Measurements from ENCODE around the gene PLCB4.
A peak's percentile ranks its signal among the peaks of the same experiment; 100 is the strongest.

PLCB4 gene

GRCh38 chr20:9223296-9223695 is 154.4 kb downstream of the PLCB4 start:
- DNase-seq (ENCODE audit: low spot score) = no peak

GRCh38 chr20:9225879-9226278 is 157.0 kb downstream of the PLCB4 start:
- no peak for DNase-seq (ENCODE audit: low spot score)

GRCh38 chr20:9227896-9228615 is 159.2 kb downstream of the PLCB4 start:
- no peak for DNase-seq (ENCODE audit: low spot score)

DNA sequence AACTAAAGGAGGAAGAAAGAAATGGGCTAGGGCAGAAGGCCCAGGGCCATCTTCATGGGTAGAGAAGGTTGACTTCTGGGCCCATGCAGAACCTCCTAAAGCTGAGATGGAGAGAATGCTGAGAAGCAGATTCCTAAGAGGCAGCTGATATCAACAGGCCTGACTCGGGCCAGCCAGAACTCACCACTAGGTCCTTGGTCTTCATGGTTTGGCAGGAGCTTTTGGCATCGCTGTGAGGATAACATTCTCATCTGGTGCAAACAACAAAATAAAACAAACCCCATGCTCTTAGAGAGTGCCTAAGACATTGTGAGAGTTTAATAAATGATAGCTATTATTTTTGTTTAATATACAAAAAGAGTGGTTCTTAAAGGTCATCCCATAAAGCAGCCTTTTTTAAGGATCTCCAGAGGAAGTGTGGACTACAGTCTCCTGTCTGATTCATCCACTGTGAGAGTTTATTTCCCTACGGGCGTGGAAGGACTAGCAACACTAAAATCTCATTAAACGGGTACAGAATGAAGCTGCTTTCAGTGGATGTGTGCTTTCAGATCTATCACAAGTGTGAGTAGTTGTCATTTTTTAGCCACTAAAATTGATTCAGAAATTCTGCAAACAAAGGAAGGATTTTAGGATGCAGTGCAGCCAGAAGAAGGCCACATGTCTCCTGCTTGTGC is 160.0 kb downstream of the PLCB4 start:
- DNase-seq (ENCODE audit: low spot score) = no peak

- DNase-seq (ENCODE audit: low spot score) = no peak
Measured at GRCh38 chr20:9230406-9230805, 161.5 kb downstream of the PLCB4 start.

- no peak for DNase-seq (ENCODE audit: low spot score)
Measured at GRCh38 chr20:9233804-9234203, 164.9 kb downstream of the PLCB4 start.

- DNase-seq (ENCODE audit: low spot score) = no peak
Measured at GRCh38 chr20:9235518-9235917, 166.6 kb downstream of the PLCB4 start.

GRCh38 chr20:9236458-9236857 is 167.6 kb downstream of the PLCB4 start:
- DNase-seq (ENCODE audit: low spot score) = no peak

GRCh38 chr20:9241232-9241692 is 172.4 kb downstream of the PLCB4 start:
- peak; percentile 7 for DNase-seq (ENCODE audit: low spot score)

- DNase-seq (ENCODE audit: low spot score) = no peak
Measured at GRCh38 chr20:9241721-9242427, 173.0 kb downstream of the PLCB4 start.

GRCh38 chr20:9243986-9244385 is 175.1 kb downstream of the PLCB4 start:
- no peak for DNase-seq (ENCODE audit: low spot score)

DNA sequence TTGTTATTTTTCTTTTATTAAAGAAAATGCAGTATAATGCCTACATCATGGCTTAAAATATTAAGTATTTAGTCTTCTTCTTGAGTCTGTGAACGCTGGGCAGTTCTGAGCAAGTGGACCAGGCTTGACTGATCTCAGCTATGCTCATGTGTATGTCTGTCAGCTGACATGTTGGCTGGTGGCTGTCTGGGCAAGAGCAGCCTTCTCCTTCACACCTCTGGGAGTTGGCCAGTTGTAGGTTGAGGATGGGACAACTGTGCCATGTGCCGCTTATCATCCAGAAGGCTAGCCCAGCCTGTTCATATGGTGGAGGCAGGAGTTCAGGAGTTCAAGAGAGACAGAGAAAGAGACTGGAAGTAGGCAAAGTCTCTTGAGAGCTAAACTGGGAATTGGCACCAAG is 175.9 kb downstream of the PLCB4 start:
- DNase-seq (ENCODE audit: low spot score) = no peak

DNA sequence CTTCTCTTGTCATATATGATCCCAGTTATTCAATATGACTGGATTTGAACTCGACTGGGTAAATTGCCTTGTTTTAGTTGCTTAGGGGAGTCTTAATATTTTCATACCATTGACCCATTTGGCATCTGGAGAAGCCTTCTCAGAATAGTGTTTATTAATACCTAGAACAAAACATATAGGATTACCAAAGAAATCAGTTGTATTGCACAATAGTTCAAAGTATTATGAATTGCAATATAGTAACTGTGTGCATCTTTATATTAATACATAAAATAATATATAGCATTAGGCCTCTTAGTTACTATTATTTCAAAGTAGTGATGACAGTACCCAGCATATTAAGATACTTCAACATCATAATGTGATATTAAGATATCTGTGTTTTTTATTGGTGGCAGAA is 177.8 kb downstream of the PLCB4 start:
- no peak for DNase-seq (ENCODE audit: low spot score)

DNA sequence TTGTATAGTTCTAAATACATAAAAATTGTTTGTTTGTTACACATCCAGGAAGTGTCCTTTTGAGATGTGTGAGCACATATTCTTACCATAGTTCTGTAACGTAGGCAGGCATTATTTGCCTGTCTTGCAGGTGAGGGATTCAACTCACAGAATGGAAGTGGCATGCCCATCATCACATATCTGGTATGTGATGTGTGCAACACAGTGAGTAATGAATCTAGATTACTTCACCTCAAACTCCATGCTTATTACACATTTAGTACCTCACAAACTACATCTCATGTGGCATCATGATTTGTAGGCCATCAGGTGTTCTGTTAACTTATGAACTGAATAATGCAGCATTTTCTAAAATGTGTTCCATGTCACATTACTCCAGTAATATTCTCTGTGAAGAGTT is 181.6 kb downstream of the PLCB4 start:
- no peak for DNase-seq (ENCODE audit: low spot score)

DNA sequence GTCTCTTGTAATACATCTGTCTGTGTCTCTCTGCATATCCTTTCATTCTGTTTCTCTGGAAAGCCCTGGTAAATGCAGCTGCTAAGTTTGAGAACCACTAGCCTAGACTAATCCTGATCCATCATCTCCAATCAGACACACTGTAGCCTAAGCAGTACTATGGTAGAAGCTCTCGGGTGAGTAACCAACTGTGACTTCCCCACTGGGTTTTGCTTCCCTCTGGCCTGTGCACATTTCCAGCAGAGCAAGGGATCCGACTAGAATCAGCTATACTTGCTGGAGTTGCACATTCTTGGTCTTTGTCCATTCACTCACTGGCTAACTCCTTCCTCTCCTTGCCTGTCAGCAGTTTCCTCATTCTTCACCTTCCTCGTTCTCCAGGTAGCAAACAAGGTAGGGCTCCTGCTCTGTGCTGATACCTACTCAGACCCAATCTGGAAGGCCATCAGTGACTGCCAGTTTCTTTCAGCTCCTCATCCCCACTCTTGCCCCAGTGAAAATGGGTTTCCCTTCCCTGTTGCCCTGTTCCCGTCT is 184.2 kb downstream of the PLCB4 start:
- DNase-seq (ENCODE audit: low spot score) = no peak

GRCh38 chr20:9255171-9255570 is 186.3 kb downstream of the PLCB4 start:
- DNase-seq (ENCODE audit: low spot score) = no peak

DNA sequence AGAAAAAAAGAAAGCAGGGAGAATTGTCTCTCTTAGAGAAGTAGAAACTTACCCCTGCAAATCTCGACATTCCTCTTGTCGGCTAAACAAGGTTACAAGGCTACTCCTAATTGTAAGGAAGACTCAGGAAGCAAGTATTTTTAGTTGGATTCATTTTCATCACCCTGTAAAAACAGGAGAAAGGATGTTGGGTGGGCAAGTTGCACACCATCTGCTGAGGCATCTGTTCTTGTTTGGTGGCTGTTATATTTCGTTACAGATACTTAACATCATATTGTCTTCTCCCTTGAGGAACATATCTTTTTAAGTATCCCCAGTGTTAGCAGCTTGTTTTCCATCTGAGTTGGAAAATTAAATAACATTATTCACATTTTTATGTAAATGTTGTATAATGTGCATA is 187.5 kb downstream of the PLCB4 start:
- no peak for DNase-seq (ENCODE audit: low spot score)

- DNase-seq (ENCODE audit: low spot score) = no peak
Measured at GRCh38 chr20:9258901-9259300, 190.0 kb downstream of the PLCB4 start.

- no peak for DNase-seq (ENCODE audit: low spot score)
Measured at GRCh38 chr20:9260027-9260426, 191.1 kb downstream of the PLCB4 start.

DNA sequence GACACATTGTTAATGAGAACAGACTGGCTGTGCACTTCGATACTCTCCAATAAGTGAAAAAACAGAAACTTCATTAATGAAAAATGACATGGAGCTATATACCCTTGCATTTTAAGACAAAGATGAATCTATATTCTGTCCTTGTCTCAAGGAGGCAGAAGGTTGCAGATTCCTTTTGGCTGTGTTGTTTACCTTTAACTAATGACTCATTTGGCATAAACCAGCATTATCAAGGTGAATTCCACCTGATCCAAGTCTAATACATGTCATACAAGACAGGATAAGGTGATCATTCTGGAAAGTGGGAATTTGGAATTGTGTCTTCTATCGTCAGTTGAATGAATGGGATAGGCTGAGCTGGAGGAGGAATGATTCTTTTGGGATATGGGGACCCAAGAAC is 192.9 kb downstream of the PLCB4 start:
- DNase-seq (ENCODE audit: low spot score) = no peak

DNA sequence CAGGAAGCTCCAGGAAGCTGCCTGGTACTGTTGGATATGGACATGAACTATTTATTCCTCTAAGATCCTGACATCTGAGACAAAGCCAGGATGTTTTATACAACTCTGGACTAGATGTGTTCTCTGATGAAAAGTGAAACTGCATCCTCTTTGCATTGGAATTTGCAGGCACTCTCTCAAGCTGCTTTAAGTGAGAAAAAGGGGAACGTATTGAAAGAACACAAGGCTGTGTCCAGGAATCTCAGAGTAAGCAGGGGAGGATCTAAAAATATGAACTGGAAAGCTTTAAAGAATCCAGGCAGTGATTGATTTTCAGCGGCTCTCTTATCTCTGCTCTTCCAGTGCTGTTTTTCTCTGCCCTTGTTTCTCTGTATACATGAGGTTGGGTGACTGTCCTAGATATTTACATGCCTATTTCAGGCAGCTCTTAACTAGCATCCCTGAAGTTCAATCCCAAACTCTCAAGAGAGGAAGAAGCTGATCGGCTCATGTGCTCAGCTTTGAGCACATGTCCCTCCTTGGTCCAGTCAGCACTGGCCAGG is 193.8 kb downstream of the PLCB4 start:
- DNase-seq (ENCODE audit: low spot score) = no peak

DNA sequence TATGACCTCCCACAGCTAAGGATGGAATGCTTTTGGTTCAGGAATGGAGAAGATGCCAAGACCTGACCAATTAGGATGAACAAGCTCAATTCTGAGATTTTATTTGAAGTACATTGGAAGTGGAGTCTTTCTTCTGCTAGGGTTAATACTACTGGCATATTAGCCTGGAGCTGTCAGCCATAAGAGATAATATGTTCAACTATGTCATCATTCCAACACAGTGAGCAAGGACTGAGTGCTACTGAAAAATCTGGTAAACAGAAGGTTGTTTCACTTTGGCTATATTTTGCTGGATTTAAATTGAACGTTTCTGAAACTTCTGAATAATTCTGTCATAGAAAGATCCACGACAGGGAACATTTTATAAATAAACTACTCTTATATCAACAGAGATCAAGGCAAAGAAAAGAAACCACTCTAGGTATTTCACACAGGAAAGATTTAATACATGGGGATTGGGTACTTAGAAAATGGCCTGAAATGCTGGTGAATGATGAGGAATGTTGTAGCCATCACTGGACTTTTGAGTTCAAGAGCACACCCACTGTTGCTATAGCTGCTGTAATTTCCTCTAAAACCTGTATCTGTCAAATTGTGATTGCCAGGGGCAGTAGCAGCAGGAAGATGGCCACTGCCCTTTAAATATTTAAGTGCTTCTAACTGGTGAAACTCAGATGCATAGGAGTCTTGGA is 200.5 kb downstream of the PLCB4 start:
- no peak for DNase-seq (ENCODE audit: low spot score)
